ENCODE results near the gene F5.
A peak's percentile ranks its signal among the peaks of the same experiment; 100 is the strongest.

Gene F5

DNA sequence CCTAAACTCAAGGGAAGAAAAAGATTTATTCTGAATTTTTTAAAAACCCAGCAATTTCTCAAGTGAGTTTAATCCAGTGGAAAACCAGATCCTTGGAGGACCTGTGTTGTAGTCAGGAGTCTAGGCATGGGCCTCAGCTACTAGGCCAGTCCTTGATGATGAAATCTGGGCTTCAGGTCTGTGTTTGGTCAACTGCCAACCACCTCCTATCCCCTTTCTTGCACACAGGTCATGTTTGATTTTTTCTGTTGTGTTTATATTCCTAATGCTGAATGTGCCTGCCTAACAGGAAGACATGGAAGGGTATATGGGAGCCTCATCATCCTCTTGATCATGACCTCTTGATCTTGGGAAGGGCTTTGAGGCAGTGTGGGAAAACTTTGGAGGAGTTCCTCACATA is 62.4 kb downstream of the F5 start:
- H3K4me3 ChIP-seq (ENCODE audit: low read length) = no peak overlapping the region
- TF ChIP-seq, protein P1, sequence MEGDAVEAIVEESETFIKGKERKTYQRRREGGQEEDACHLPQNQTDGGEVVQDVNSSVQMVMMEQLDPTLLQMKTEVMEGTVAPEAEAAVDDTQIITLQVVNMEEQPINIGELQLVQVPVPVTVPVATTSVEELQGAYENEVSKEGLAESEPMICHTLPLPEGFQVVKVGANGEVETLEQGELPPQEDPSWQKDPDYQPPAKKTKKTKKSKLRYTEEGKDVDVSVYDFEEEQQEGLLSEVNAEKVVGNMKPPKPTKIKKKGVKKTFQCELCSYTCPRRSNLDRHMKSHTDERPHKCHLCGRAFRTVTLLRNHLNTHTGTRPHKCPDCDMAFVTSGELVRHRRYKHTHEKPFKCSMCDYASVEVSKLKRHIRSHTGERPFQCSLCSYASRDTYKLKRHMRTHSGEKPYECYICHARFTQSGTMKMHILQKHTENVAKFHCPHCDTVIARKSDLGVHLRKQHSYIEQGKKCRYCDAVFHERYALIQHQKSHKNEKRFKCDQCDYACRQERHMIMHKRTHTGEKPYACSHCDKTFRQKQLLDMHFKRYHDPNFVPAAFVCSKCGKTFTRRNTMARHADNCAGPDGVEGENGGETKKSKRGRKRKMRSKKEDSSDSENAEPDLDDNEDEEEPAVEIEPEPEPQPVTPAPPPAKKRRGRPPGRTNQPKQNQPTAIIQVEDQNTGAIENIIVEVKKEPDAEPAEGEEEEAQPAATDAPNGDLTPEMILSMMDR (IDR thresholded peaks at IDR 0.05; ENCODE audit: insufficient read depth, low read depth, low read length, missing control alignments) = no peak

DNA sequence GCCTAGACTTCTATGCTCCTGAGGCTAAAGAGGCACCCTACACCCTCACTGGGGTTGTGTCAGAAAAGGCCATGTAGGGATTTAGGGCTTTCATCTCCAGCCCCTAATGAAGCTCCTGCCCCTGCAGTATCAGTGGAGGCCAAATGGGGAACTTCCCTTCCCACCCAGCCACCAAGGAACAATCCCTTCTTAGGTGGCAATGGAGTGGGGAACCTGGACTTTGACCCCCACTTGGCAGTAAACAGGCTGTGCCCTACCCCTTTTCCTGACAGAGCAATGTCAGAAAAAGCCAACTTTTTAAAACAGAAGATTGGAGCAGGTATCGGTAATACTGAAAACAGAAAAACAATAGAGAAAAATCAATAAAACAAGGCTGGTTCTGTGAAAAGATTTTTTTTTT is 65.1 kb downstream of the F5 start:
- no peak overlapping the region for H3K4me3 ChIP-seq (ENCODE audit: low read length)
- DNase-seq (ENCODE audit: low read depth) = no peak
- TF ChIP-seq, protein P1 (IDR thresholded peaks at IDR 0.05; ENCODE audit: insufficient read depth, low read depth, low read length, missing control alignments) = no peak

More for the DNA sequence above, 62.4 kb downstream of the F5 start:
- DNase-seq (ENCODE audit: low read depth) = no peak

DNA sequence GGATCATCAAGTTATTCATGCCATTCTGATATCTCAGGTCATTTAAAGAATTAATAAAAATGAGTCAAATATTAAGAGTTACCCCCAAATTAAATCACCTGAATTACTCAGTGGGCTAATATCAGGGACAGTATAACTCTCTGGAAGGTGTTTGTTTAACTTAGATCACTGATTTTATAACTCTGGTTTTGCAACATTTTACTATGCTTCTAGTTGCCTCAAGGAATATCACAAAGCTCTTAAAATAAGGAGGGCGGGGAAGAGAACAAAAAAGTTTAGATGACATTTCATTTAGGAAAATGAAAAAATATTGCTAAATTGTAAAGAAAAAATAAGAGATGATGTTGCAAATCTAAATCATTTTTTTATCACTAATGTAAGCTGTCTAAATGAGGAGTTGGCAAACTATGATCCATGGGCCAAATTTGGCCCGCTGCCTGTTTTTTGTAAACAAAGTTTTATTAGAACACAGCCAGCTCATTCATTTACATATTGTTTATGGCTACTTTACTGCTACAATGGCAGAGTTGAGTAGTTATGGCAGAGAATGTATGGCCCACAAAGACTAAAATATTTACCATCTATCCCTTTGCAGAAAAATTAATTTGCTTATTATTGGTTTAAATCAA is 68.6 kb downstream of the F5 start:
- no peak for DNase-seq (ENCODE audit: low read depth)
- TF ChIP-seq, protein P1 (IDR thresholded peaks at IDR 0.05; ENCODE audit: insufficient read depth, low read depth, low read length, missing control alignments) = no peak
- H3K4me3 ChIP-seq (ENCODE audit: low read length) = no peak overlapping the region

DNA sequence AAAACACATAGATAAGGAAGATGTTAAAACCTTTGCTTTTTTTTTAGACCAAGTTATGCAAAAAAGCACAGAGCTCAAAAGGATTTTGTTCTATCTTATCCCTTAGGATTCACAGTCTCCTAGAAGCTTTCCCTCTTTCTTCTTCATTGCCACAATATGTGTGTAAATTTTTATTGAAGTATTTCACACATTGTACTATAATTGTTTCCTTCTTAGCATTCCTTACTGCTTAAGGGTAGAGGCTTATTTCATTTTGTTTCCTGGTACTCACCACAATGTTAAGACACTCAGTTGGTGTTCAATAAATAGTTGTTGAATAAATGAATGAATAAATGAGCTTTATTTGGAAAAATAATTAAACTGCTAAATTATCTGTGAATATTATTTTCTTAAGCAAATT is 70.6 kb downstream of the F5 start:
- TF ChIP-seq, protein P1 (IDR thresholded peaks at IDR 0.05; ENCODE audit: insufficient read depth, low read depth, low read length, missing control alignments) = no peak

DNA sequence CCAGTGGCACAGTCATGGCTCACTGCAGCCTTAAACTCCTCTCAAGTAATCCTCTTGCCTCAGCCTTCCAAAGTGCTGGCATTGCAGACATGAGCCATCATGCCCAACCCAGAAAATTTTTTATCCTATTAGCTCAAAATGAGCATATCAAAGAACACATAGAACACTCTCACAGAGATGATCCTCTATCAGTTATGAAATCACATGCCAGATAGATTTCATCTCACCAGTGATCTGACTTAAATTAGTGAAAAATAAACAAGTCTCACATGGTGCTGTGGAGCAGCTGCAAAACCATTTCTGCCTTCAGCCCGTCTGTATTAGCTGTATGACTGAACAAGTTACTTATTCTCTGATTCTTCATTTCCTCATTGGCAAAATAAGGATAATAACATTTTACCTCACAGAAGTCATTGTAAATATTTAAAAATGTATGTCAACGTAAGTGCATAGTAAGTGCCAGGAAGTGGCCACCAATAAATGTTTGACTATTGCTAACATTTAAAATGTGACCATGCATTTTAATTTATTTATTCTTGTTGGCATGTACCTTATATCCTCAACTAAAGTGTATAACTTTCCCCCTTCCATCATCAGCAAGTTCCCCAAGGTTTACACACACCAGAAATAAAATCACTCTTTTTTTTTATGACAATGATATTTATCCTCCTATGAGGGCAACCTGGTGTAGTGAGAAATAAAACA is 71.6 kb downstream of the F5 start:
- H3K4me3 ChIP-seq (ENCODE audit: low read length) = no peak overlapping the region
- TF ChIP-seq, protein P1 (IDR thresholded peaks at IDR 0.05; ENCODE audit: insufficient read depth, low read depth, low read length, missing control alignments) = no peak
- peak; percentile 40 for DNase-seq (ENCODE audit: low read depth)

More for the DNA sequence above, 70.6 kb downstream of the F5 start:
- H3K4me3 ChIP-seq (ENCODE audit: low read length) = no peak overlapping the region
- DNase-seq (ENCODE audit: low read depth) = no peak

DNA sequence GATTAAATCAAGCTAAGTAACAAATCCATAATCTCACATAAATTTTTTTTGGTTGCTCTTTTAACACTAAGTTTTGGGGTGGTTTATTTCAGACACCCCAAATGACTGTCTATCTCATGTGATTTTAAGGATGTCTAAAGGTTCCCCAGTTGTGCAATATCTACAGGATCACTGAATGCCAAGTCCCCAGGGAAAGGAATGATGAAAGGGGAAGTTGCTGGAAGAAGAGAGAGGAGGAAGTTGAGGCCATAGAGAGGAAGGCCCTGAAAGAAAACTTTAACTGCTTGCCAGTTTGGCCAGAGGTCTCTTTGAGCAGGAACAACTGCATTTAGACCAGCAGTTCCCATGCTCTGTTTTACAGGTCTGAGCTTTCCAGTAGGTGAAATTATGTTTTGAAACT is 73.1 kb downstream of the F5 start:
- DNase-seq (ENCODE audit: low read depth) = peak; percentile 39
- H3K4me3 ChIP-seq (ENCODE audit: low read length) = no peak overlapping the region
- TF ChIP-seq, protein P1 (IDR thresholded peaks at IDR 0.05; ENCODE audit: insufficient read depth, low read depth, low read length, missing control alignments) = no peak
